GM12878 (cell line): Measurements from ENCODE around the gene GALNT15. TPM values are rescaled to one million over a fixed set of nuclear protein-coding genes. Genes with fewer than 3 reads are reported as not detected.

Experiments used
- ATAC-seq: fragments of 200-7000 bp; cut with Tn5 transposase; 3 replicates; pipeline ENCODE4 v1.9.1; 2020; ENCODE audit warnings: mild to moderate bottlenecking, moderate library complexity
- BruUV-seq: library from RNA; stranded (reverse); fragments of 400-500 nt; replicated peaks from 2 replicates; lab custom pipeline; 2021; lab: Mats Ljungman, UMichigan
- CTCF ChIA-PET: fragments of 300-600 bp; sonication (Branson Sonifier 250); formaldehyde crosslinking; extraction: SDS; loops from one replicate; lab custom pipeline; 2021; ENCODE audit warnings: inconsistent platforms; lab: Yijun Ruan, JAX
- POLR2A ChIA-PET: fragments of 350-600 bp; formaldehyde crosslinking; extraction: SDS; loops from one replicate; lab custom pipeline; 2021; ENCODE audit warnings: inconsistent platforms; lab: Charles Lee
- RAD21 ChIA-PET: fragments of 300-600 bp; sonication (Branson Sonifier 250); formaldehyde crosslinking; loops from one replicate; lab custom pipeline; 2023; ENCODE audit warnings: antibody characterized with exemption; ENCODE audit not compliant: unreplicated experiment; lab: Charles Lee
- SMC1A ChIA-PET: fragments of 300-600 bp; sonication (Branson Sonifier 250); formaldehyde crosslinking; loops from one replicate; lab custom pipeline; 2023; ENCODE audit not compliant: unreplicated experiment, uncharacterized antibody; lab: Charles Lee
- DNase-seq: peaks from one replicate; pipeline ENCODE4 v3.0.0-alpha.2; 2011; ENCODE audit warnings: low read depth, low spot score
- FAIRE-seq: peaks from 3 replicates; lab custom pipeline; 2011; peaks lifted over from hg19 to GRCh38; lab: Jason Lieb, UNC
- H2AFZ ChIP-seq: 2 replicates; pipeline ENCODE4 v1.6.0; 2011; ENCODE audit warnings: low read depth, low read length, control low read depth; ENCODE audit not compliant: control insufficient read depth
- H3K27ac ChIP-seq: 2 replicates; pipeline ENCODE4 v1.5.1; 2011; ENCODE audit warnings: control low read depth; ENCODE audit not compliant: control insufficient read depth, insufficient read depth
- H3K27me3 ChIP-seq, 2 experiments: replicated peaks in 1 of 2; 2 replicates each; pipeline versions ENCODE4 v1.6.0 to v1.6.1; 2011; ENCODE audit warnings: low read length in 1 of 2; ENCODE audit not compliant: control insufficient read depth in 2 of 2, insufficient read depth in 2 of 2
- H3K36me3 ChIP-seq, 2 experiments: 2 replicates each; pipeline ENCODE4 v1.5.1; 2011; ENCODE audit warnings: low read length in 1 of 2; ENCODE audit not compliant: control insufficient read depth in 2 of 2, insufficient read depth in 2 of 2
- H3K4me1 ChIP-seq: 2 replicates; pipeline ENCODE4 v1.6.1; 2011; ENCODE audit warnings: mild to moderate bottlenecking, low read length, moderate library complexity, mixed read lengths; ENCODE audit not compliant: control insufficient read depth, insufficient read depth
- H3K4me2 ChIP-seq: 2 replicates; pipeline ENCODE4 v1.6.0; 2011; ENCODE audit warnings: control low read depth; ENCODE audit not compliant: control insufficient read depth, insufficient read depth
- H3K4me3 ChIP-seq: fragments of 200-600 bp; sonication (generic); 2 replicates; pipeline ENCODE4 v1.5.1; 2016
- H3K79me2 ChIP-seq: 2 replicates; pipeline ENCODE4 v1.6.0; 2011; ENCODE audit warnings: low read length; ENCODE audit not compliant: control insufficient read depth, insufficient read depth
- H3K9ac ChIP-seq: 2 replicates; pipeline ENCODE4 v1.8.0; 2011; ENCODE audit warnings: low read length, control low read depth, mixed read lengths; ENCODE audit not compliant: control insufficient read depth, insufficient read depth
- H3K9me3 ChIP-seq: replicated peaks from 3 replicates; pipeline ENCODE4 v1.5.1; 2011; ENCODE audit warnings: mild to moderate bottlenecking, low read length; ENCODE audit not compliant: control insufficient read depth, insufficient read depth
- H4K20me1 ChIP-seq: 2 replicates; pipeline ENCODE4 v1.6.0; 2011; ENCODE audit not compliant: control insufficient read depth, insufficient read depth
- BMI1 ChIP-seq: fragments of 450-650 bp; IDR thresholded peaks from 2 replicates; pipeline ENCODE4 v1.6.1; 2016; ENCODE audit warnings: mild to moderate bottlenecking, moderate library complexity, borderline replicate concordance
- CHD2 ChIP-seq: IDR thresholded peaks from 2 replicates; pipeline ENCODE4 v1.6.1; 2011; ENCODE audit warnings: low read depth, low read length, improper control_type of control experiment, borderline replicate concordance
- CREB1 ChIP-seq: IDR thresholded peaks from 2 replicates; pipeline ENCODE4 v1.6.1; 2012; ENCODE audit warnings: low read depth, mild to moderate bottlenecking, inconsistent platforms
- CUX1 ChIP-seq: IDR thresholded peaks from 2 replicates; pipeline ENCODE4 v1.6.1; 2012; ENCODE audit warnings: improper control_type of control experiment, low read depth, low read length; ENCODE audit not compliant: insufficient replicate concordance
- E2F8 ChIP-seq: fragments of 450-650 bp; IDR thresholded peaks from 2 replicates; pipeline ENCODE4 v1.6.1; 2018; ENCODE audit warnings: mild to moderate bottlenecking, low read depth, moderate library complexity; ENCODE audit not compliant: partially characterized antibody
- LARP7 ChIP-seq: fragments of 450-650 bp; IDR thresholded peaks from 2 replicates; pipeline ENCODE4 v1.6.1; 2017; ENCODE audit warnings: mild to moderate bottlenecking
- NFYA ChIP-seq: IDR thresholded peaks from 2 replicates; pipeline ENCODE4 v1.6.1; 2011; ENCODE audit warnings: low read depth, mild to moderate bottlenecking, low read length, improper control_type of control experiment, borderline replicate concordance
- RCOR1 ChIP-seq: conservative IDR thresholded peaks from 2 replicates; pipeline ENCODE4 v1.6.1; 2012; ENCODE audit warnings: low read depth, low read length, improper control_type of control experiment
- SIX5 ChIP-seq: IDR thresholded peaks from 2 replicates; pipeline ENCODE4 v1.6.1; 2011; ENCODE audit warnings: mild to moderate bottlenecking, low read depth, low read length, moderate library complexity; ENCODE audit not compliant: severe bottlenecking
- WGBS: methylation state at CpG from one replicate; pipeline ENCODE4 v1.1.6; 2016; ENCODE audit warnings: low lambda C conversion rate; ENCODE audit not compliant: insufficient replicate concordance, insufficient coverage; ENCODE audit errors: missing lambda C conversion rate; 5-methylcytosine and 5-hydroxymethylcytosine counted together
- in situ Hi-C: fragments of 300-500 bp; cut with MboI; formaldehyde crosslinking; loops from 9 replicates; pipeline ENCODE4 v1.14.3; 2018; ENCODE audit warnings: mixed read lengths
- intact Hi-C: fragments of 100-400 bp; cut with micrococcal nuclease; formaldehyde crosslinking; loops from one replicate; pipeline ENCODE4 v1.14.2; 2022; ENCODE audit not compliant: unreplicated experiment
- polyA plus RNA-seq, 11 experiments: library from polyadenylated mRNA; depleted of rRNA in 4 of 11; unstranded in 6 of 11; stranded (reverse) in 5 of 11; fragments of >200 nt; fragmentation: Nextera tagmentation in 4 of 11; fragmentation: Illumina TruSeq in 1 of 11; extraction: Ambion mirVana in 4 of 11; extraction: Trizol in 1 of 11; gene quantifications; 1 replicate in 1 of 11; 2 replicates in 10 of 11; pipeline versions ENCODE4 v1.2.1 to v1.2.3, GENCODE V29; 2011 to 2016; ENCODE audit warnings: inconsistent platforms in 2 of 11, missing spikeins in 2 of 11, low read depth in 1 of 11
- total RNA-seq, 4 experiments: library from RNA; depleted of rRNA in 3 of 4; stranded (reverse); fragments of >200 nt in 3 of 4; fragmentation: Illumina TruSeq in 1 of 4; extraction: Trizol in 1 of 4; gene quantifications; 2 replicates each; pipeline versions ENCODE4 v1.2.1 to v1.2.3, GENCODE V29; 2013 to 2021

GALNT15 gene
- total and polyA plus RNA-seq, 10 of the 15 experiments (the other 5 are each of a cell fraction or from before 2014, with no cell fraction given), result 0.03 to 0.05 TPM; not detected in 8

- Histone ChIP-seq H3K4me2 (no peak overlapping the region), H3K9ac (no peak overlapping the region), H3K36me3 (no peaks in the 10 kb centered on the region), H3K79me2 (no peaks in the 10 kb centered on the region), H3K27ac (no peak overlapping the region), H3K4me3 (no peak overlapping the region), H4K20me1 (no peaks in the 10 kb centered on the region), H3K4me1 (no peaks in the 10 kb centered on the region), H2AFZ (no peak overlapping the region), H3K9me3 (no peaks in the 10 kb centered on the region), H3K27me3 (no peaks in the 10 kb centered on the region; a peak in 1 of 4 replicates)
- POLR2A ChIA-PET, result no interaction called here
- ATAC-seq, result no peak
- in situ Hi-C loops, result no loop called here
- CTCF ChIA-PET, result no interaction called here
- SMC1A ChIA-PET, result no interaction called here
- no peak for DNase-seq
- no peak for FAIRE-seq
- BruUV-seq, result no TSS peak
- intact Hi-C loops, result no loop called here
- RAD21 ChIA-PET, result no interaction called here
- WGBS, result 34% methylated on average over 3 of the region's 3 CpGs
- TF ChIP-seq NFYA (no peak), LARP7 (no peak)
- TF ChIP-seq, all 136 proteins: peak for 0
Measured at GRCh38 chr3:16219777-16220176, 45.3 kb downstream of the GALNT15 start.

- no peaks in the 10 kb centered on the region for H4K20me1 ChIP-seq
- in situ Hi-C loops (no loop called here), intact Hi-C loops (no loop called here)
- FAIRE-seq (no peak), DNase-seq (no peak), ATAC-seq (no peak)
- no TSS peak for BruUV-seq
- WGBS, result 52% methylated on average over 3 of the region's 3 CpGs
- H3K4me2 ChIP-seq, result no peak overlapping the region
- no peak overlapping the region for H3K4me3 ChIP-seq
- H3K4me1 ChIP-seq, result no peaks in the 10 kb centered on the region
- ChIA-PET RAD21 (interaction anchor here (1.1 kb wide), 1 partner anchor 16 kb away, joined by 3 read pairs; no protein-coding TSS in a partner anchor), CTCF (interaction anchor here (0.6 kb wide), 1 partner anchor 147 kb away, joined by 3 read pairs; no protein-coding TSS in a partner anchor), SMC1A (no interaction called here), POLR2A (no interaction called here)
- H2AFZ ChIP-seq, result no peak overlapping the region
- no peaks in the 10 kb centered on the region; a peak in 1 of 4 replicates for H3K27me3 ChIP-seq
- no peaks in the 10 kb centered on the region for H3K36me3 ChIP-seq
- no peaks in the 10 kb centered on the region for H3K9me3 ChIP-seq
- no peaks in the 10 kb centered on the region for H3K79me2 ChIP-seq
- no peak overlapping the region for H3K27ac ChIP-seq
- H3K9ac ChIP-seq, result no peak overlapping the region
- no peak for TF ChIP-seq CHD2
- no peak for TF ChIP-seq RCOR1
- TF ChIP-seq SIX5, result no peak
- TF ChIP-seq BMI1, result no peak
- no peak for TF ChIP-seq CUX1
- no peak for TF ChIP-seq E2F8
- no peak for TF ChIP-seq CREB1
Measured at GRCh38 chr3:16221990-16222389, 47.5 kb downstream of the GALNT15 start.
